Adrenal gland (tissue), 12 donors: ENCODE measurements around the gene PTGFR. TPM values are rescaled to one million over a fixed set of nuclear protein-coding genes. Genes with fewer than 3 reads are reported as not detected.
A peak's percentile ranks its signal among the peaks of the same experiment; 100 is the strongest.

Experiments used
- DNase-seq, 7 donors: peaks; one replicate each; pipeline ENCODE4 v3.0.0-alpha.2; 2019 to 2020
- H3K27ac ChIP-seq, 5 donors: fragments of 200-600 bp; sonication (generic) in 4 of 5; 1 replicate in 3 of 5; 2 replicates in 2 of 5; pipeline versions ENCODE4 v1.5.1 to v1.8.0; 2016 to 2020; ENCODE audit warnings: mild to moderate bottlenecking in 1 of 5
- H3K27me3 ChIP-seq: fragments of 200-600 bp; 2 replicates; pipeline ENCODE4 v1.8.0; 2021
- H3K36me3 ChIP-seq, 2 donors: fragments of 200-600 bp; replicated peaks in 1 of 2; 1 replicate in 1 of 2; 2 replicates in 1 of 2; pipeline versions ENCODE4 v1.5.1 to v1.8.0; 2018 to 2022
- H3K4me1 ChIP-seq, 2 donors: fragments of 200-600 bp; replicated peaks in 1 of 2; 1 replicate in 1 of 2; 2 replicates in 1 of 2; pipeline versions ENCODE4 v1.5.1 to v1.8.0; 2018 to 2021
- H3K4me3 ChIP-seq, 4 donors: fragments of 200-600 bp; sonication (generic) in 3 of 4; one replicate each; pipeline ENCODE4 v1.5.1; 2016 to 2018
- H3K9me3 ChIP-seq, 3 donors: fragments of 200-600 bp; sonication (generic) in 1 of 3; replicated peaks in 1 of 3; 1 replicate in 2 of 3; 2 replicates in 1 of 3; pipeline versions ENCODE4 v1.5.1 to v1.8.0; 2016 to 2021
- CTCF ChIP-seq, 6 experiments: fragments of 450-650 bp in 4 of 6; fragments of 200-600 bp in 2 of 6; sonication (generic) in 1 of 6; IDR thresholded peaks; 1 replicate in 5 of 6; 2 replicates in 1 of 6; pipeline versions ENCODE4 v1.5.1 to v1.8.0; 2016 to 2021; ENCODE audit warnings: antibody characterized with exemption in 6 of 6, mild to moderate bottlenecking in 2 of 6, moderate library complexity in 1 of 6
- POLR2A ChIP-seq, 2 donors: fragments of 450-650 bp; IDR thresholded peaks; one replicate each; pipeline ENCODE4 v1.6.1; 2017; ENCODE audit warnings: antibody characterized with exemption in 2 of 2, mild to moderate bottlenecking in 2 of 2, moderate library complexity in 1 of 2
- WGBS, 4 donors: extraction: QIAGEN DNeasy Blood & Tissue Kit in 2 of 4; methylation state at CpG; one replicate each; pipeline versions ENCODE4 v1.1.5 to v1.1.7; 2013 to 2017; 5-methylcytosine and 5-hydroxymethylcytosine counted together
- intact Hi-C, 2 donors: fragments of 100-400 bp; cut with DNase I; formaldehyde crosslinking; loops; one replicate each; pipeline versions ENCODE4 v1.14.1 to v1.15.0; 2022 to 2023
- polyA plus RNA-seq, 3 donors: library from polyadenylated mRNA; stranded (reverse); fragments of 200-250 nt in 2 of 3; fragments of 350-450 nt in 1 of 3; fragmentation: Illumina TruSeq in 1 of 3; extraction: RNeasy Lipid Tissue Mini Kit (QIAGEN cat#74804) in 1 of 3; gene quantifications; one replicate each; pipeline ENCODE4 v1.2.3, GENCODE V29; 2013 to 2014
- total RNA-seq, 9 donors: library from RNA; depleted of rRNA in 4 of 9; stranded (reverse); fragments of >200 nt in 4 of 9; fragments of 120-200 nt in 1 of 9; fragmentation: NEBNext Ultra II Directional in 1 of 9; extraction: Animal tissue kit (Norgen Biotek cat#: 25700) in 1 of 9; gene quantifications; one replicate each; pipeline versions ENCODE4 v1.1.0 to v1.2.4, GENCODE V29; 2013 to 2023
- donor health status: healthy with polysubstance abuse.
- donor health status: Bipolar disorder and iron deficiency.
- donor health status: DM: yes; HTN: yes; CAD: no.
- donor health status: DM: no; HTN: no; CAD: no.
- donor health status: DM: no; HTN: no; CAD: no.
- donor health status: DM: yes; HTN: yes; CAD: no.

The PTGFR gene
- total and polyA plus RNA-seq, 12 donors: 1.0 to 8.9 (median 4.6) TPM

GRCh38 chr1:78553859-78554258 is 63.1 kb downstream of the PTGFR start:
- H3K27me3 ChIP-seq: no peaks in the 10 kb centered on the region
- intact Hi-C loops: no loop called here
- DNase-seq: no peak
- 60 to 70% (median 69%) methylated on average over 5 of the region's 5 CpGs for WGBS, 4 donors
- H3K27ac ChIP-seq: no peak overlapping the region
- no peaks in the 10 kb centered on the region for H3K4me1 ChIP-seq
- no peak overlapping the region for H3K4me3 ChIP-seq
- peak in 1 of 6 experiments; percentile 5 for TF ChIP-seq CTCF (IDR thresholded peaks at IDR 0.05)
- no peak for TF ChIP-seq POLR2A (IDR thresholded peaks at IDR 0.05)
- no peaks in the 10 kb centered on the region for H3K36me3 ChIP-seq
- no peaks in the 10 kb centered on the region for H3K9me3 ChIP-seq

- intact Hi-C loops: no loop called here
- H3K9me3 ChIP-seq: no peaks in the 10 kb centered on the region
Measured at GRCh38 chr1:78554840-78555239, 64.1 kb downstream of the PTGFR start.

DNA sequence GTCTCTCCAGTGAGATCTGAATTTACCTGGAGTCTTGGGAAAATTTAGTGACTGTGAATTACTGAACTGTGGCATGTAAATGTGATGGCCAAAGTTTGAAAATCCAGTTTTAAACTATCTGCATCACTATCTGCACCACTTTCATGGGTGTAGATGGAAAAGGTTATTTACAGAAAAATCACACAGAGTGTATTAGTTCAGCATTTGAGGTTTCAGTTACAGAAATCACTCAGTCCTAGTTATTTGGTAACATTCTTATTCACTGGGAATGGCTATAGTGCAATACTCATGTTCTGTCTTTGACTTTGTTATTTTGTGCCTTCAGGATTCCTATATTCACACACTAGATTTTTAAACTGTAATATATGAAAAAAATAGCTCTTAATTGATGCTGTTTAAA is 68.9 kb downstream of the PTGFR start:
- no peak overlapping the region for H3K27ac ChIP-seq
- intact Hi-C loops: no loop called here
- no peaks in the 10 kb centered on the region for H3K4me1 ChIP-seq
- H3K27me3 ChIP-seq: no peaks in the 10 kb centered on the region
- H3K4me3 ChIP-seq: no peak overlapping the region
- no peaks in the 10 kb centered on the region for H3K9me3 ChIP-seq
- DNase-seq: no peak
- H3K36me3 ChIP-seq: no peaks in the 10 kb centered on the region
- TF ChIP-seq POLR2A (IDR thresholded peaks at IDR 0.05): no peak
- TF ChIP-seq CTCF (IDR thresholded peaks at IDR 0.05): no peak

More at GRCh38 chr1:78554840-78555239, 64.1 kb downstream of the PTGFR start:
- Histone ChIP-seq H3K27me3 (no peaks in the 10 kb centered on the region), H3K36me3 (no peaks in the 10 kb centered on the region), H3K4me1 (no peaks in the 10 kb centered on the region), H3K27ac (no peak overlapping the region), H3K4me3 (no peak overlapping the region)
- DNase-seq: no peak
- no peak for TF ChIP-seq POLR2A (IDR thresholded peaks at IDR 0.05)

DNA sequence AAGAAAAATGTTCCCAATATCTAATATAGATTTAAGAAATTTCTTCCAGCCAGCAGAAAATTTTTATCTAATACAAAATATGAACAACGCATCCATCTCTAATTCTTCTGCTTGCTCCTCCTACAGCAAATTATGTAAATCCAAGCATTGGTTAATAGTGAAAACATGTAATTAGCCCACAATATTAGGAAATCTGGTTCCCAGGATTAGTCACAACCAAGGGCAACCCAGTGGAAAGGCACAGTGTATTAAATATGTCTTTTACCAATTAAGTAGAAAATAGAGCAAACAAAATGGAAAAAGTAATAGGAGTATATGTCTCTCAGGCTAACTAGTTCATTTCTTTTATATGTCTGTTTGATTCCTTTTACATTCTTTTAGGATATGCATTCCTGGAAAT is 70.0 kb downstream of the PTGFR start:
- H3K4me3 ChIP-seq: no peak overlapping the region
- no peak for DNase-seq
- H3K36me3 ChIP-seq: no peaks in the 10 kb centered on the region
- no peak overlapping the region for H3K27ac ChIP-seq
- no peaks in the 10 kb centered on the region for H3K27me3 ChIP-seq
- no peaks in the 10 kb centered on the region for H3K4me1 ChIP-seq
- TF ChIP-seq POLR2A (IDR thresholded peaks at IDR 0.05) (no peak), CTCF (IDR thresholded peaks at IDR 0.05) (no peak)
- 80 to 96% (median 92%) methylated on average over 1 of the region's 1 CpG for WGBS, 4 donors
- intact Hi-C loops: no loop called here
- H3K9me3 ChIP-seq: no peaks in the 10 kb centered on the region

- TF ChIP-seq CTCF (IDR thresholded peaks at IDR 0.05): no peak
- no peak for TF ChIP-seq POLR2A (IDR thresholded peaks at IDR 0.05)
- Histone ChIP-seq H3K4me1 (no peaks in the 10 kb centered on the region), H3K36me3 (no peaks in the 10 kb centered on the region), H3K27me3 (no peaks in the 10 kb centered on the region), H3K9me3 (no peaks in the 10 kb centered on the region), H3K4me3 (no peak overlapping the region), H3K27ac (no peak overlapping the region)
- 65 to 98% (median 78%) methylated on average over 2 of the region's 2 CpGs for WGBS, 4 donors
- DNase-seq: no peak
- intact Hi-C loops: no loop called here
Measured at GRCh38 chr1:78561856-78562255, 71.1 kb downstream of the PTGFR start.
